ENCODE results near the gene RNF157. TPM values are rescaled to one million over a fixed set of nuclear protein-coding genes. Genes with fewer than 3 reads are reported as not detected.

Gene RNF157
- total RNA-seq, 8 experiments from 2014 or later, result 1.7 to 36.9 (median 25.6) TPM

DNA sequence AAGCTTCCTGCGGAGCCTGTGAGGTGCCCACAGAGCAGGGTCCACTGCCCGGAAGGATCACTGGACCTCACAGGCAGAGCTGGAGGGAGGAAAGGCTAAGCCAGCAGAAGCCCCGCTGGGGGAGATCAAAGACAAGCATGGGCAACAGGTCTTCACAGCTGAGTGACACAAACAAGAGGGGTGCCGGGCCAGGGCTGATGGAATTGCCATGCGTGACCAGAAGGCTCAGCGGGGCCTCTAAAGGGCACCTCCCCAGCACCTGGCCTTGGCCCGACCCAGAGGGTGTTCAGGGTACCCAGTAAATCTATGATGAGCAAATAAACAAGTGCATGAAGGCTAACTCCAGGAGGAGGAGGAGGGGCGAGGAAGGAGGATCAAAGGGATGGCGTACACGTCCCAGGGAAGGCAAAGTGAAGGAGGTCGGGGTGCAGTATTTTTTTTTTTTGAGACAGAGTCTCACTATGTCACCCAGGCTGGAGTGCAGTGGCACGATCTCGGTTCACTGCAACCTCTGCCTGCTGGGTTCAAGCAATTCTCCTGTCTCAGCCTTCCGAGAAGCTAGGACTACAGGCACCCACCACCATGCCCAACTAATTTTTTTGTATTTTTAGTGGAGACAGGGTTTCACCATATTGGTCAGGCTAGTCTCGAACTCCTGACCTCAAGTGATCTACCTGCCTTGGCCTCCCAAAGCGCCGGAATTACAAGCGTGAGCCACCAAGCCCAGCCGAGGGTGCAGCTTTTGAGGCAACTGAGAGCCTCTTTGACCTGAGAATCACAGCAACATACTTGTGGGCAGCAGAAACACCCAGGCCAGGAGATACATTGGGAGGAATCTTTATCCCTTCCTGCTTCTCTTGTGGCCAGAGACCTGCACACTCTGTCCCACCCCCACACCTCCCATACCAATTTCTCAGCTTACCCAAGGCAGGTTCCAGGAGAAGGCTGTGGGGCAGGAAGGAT, 120.6 kb downstream of the RNF157 start:
- H3K27ac ChIP-seq, result no peak overlapping the region
- no peak overlapping the region for H3K4me3 ChIP-seq
- 40 to 100% (median 66%) methylated on average over 1 to 11 of the region's 19 CpGs; no CpG with 5 or more reads in 3 of the 10 experiments for WGBS, 10 experiments
- ATAC-seq (replicated peaks in 6 of 8), result no peak
- peaks cover 0 to 12% of the 10 kb centered on the region in 2 donors for H3K4me1 ChIP-seq (replicated peaks in 1 of 2)
- in situ Hi-C loops (cut with MboI; ENCODE audit: low pct_unique_long_range_greater_than_20kb in 2 of 9, low sequenced_read_pairs in 9 of 9, unreplicated experiment in 9 of 9), result loop anchor here in 7 of 9 experiments (25.0 kb wide), 1 partner anchor 168 kb away; no protein-coding TSS in a partner anchor

DNA sequence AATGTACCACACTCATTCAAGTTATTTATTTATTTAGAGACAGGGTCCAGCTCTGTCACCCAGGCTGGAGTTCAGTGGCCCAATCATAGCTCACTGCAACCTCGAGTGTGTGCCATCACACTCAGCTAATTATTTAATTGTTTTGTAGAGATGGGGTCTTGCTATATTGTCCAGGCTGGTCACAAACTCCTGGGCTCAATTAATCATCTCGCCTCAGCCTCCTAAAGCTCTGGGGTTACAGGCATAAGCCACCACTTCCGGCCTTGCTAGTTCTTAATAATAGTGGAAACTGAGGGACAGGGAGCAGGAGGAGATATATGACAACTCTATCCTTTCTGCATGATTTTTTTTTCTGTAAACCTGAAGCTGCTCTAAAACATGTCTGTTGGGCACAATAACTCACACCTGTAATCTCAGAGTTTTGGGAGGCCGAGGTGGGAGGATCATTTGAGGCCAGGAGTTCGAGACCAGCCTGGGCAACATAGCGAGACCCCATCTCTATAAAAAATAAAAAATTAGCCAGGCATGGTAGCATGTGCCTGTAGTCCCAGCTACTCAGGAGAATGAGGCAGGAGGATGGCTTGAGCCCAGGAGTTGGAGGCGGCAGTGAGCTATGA, 125.0 kb downstream of the RNF157 start:
- Histone ChIP-seq H3K27ac (no peak overlapping the region), H3K4me1 (replicated peaks in 1 of 2) (no peaks in the 10 kb centered on the region), H3K4me3 (no peak overlapping the region)
- in situ Hi-C loops (cut with MboI; ENCODE audit: low pct_unique_long_range_greater_than_20kb in 2 of 9, low sequenced_read_pairs in 9 of 9, unreplicated experiment in 9 of 9), result loop anchor here in 7 of 9 experiments (25.0 kb wide), 1 partner anchor 172 kb away; no protein-coding TSS in a partner anchor
- no peak for ATAC-seq (replicated peaks in 6 of 8)
- WGBS, 10 experiments, result 47 to 93% (median 81%) methylated on average over 2 to 6 of the region's 7 CpGs; no CpG with 5 or more reads in 2 of the 10 experiments

- WGBS, 10 experiments, result 16 to 100% (median 75%) methylated on average over 1 to 2 of the region's 2 CpGs; no CpG with 5 or more reads in 2 of the 10 experiments
- Histone ChIP-seq H3K4me3 (no peak overlapping the region), H3K4me1 (replicated peaks in 1 of 2) (no peaks in the 10 kb centered on the region), H3K27ac (no peak overlapping the region)
- in situ Hi-C loops (cut with MboI; ENCODE audit: low pct_unique_long_range_greater_than_20kb in 2 of 9, low sequenced_read_pairs in 9 of 9, unreplicated experiment in 9 of 9), result loop anchor here in 7 of 9 experiments (25.0 kb wide), 1 partner anchor 175 kb away; no protein-coding TSS in a partner anchor
- no peak for ATAC-seq (replicated peaks in 6 of 8)
These were observed 128.3 kb downstream of the RNF157 start for GRCh38 chr17:76111956-76112355.

DNA sequence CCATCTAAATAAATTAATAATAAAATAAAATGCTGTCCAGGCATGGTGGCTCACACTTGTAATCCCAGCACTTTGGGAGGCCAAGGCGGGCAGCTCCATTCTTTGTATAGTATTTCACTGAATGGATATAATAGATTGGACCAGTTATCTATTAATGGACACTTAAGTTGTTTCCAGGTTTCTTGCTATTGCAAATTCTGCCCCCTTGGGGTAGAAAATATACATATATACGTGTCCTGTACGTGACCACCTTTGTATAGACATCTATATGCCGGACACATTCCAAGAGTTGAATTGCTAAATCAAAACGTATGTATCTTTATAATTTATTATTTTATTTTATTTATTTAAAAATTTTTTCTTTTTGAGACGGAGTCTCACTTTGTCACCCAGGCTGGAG, 132.8 kb downstream of the RNF157 start:
- in situ Hi-C loops (cut with MboI; ENCODE audit: low pct_unique_long_range_greater_than_20kb in 2 of 9, low sequenced_read_pairs in 9 of 9, unreplicated experiment in 9 of 9), result loop anchor here in 7 of 9 experiments (25.0 kb wide), 1 partner anchor 180 kb away; no protein-coding TSS in a partner anchor
- ATAC-seq (replicated peaks in 6 of 8), result no peak
- Histone ChIP-seq H3K27ac (no peak overlapping the region), H3K4me1 (replicated peaks in 1 of 2) (peaks cover 7 to 9% of the 10 kb centered on the region in 2 donors), H3K4me3 (no peak overlapping the region)
- WGBS, 10 experiments, result 58 to 100% (median 86%) methylated on average over 2 to 6 of the region's 6 CpGs; no CpG with 5 or more reads in 2 of the 10 experiments

- Histone ChIP-seq H3K27ac (no peak overlapping the region), H3K4me1 (replicated peaks in 1 of 2) (peaks cover 10 to 12% of the 10 kb centered on the region in 2 donors), H3K4me3 (no peak overlapping the region)
- WGBS, 10 experiments, result 43 to 89% (median 70%) methylated on average over 1 to 3 of the region's 3 CpGs; no CpG with 5 or more reads in 4 of the 10 experiments
- in situ Hi-C loops (cut with MboI; ENCODE audit: low pct_unique_long_range_greater_than_20kb in 2 of 9, low sequenced_read_pairs in 9 of 9, unreplicated experiment in 9 of 9), result loop anchor here in 7 of 9 experiments (25.0 kb wide), 1 partner anchor 181 kb away; no protein-coding TSS in a partner anchor
- no peak for ATAC-seq (replicated peaks in 6 of 8)
These were observed 133.6 kb downstream of the RNF157 start for GRCh38 chr17:76106703-76107102.

GRCh38 chr17:76104896-76105231, 135.4 kb downstream of the RNF157 start:
- no peak overlapping the region for H3K27ac ChIP-seq
- WGBS, 10 experiments, result 60 to 100% (median 85%) methylated on average over 1 to 3 of the region's 5 CpGs; no CpG with 5 or more reads in 5 of the 10 experiments
- H3K4me3 ChIP-seq, result no peak overlapping the region
- in situ Hi-C loops (cut with MboI; ENCODE audit: low pct_unique_long_range_greater_than_20kb in 2 of 9, low sequenced_read_pairs in 9 of 9, unreplicated experiment in 9 of 9), result loop anchor here in 7 of 9 experiments (25.0 kb wide), 1 partner anchor 182 kb away; no protein-coding TSS in a partner anchor
- H3K4me1 ChIP-seq (replicated peaks in 1 of 2), result peaks cover 10 to 12% of the 10 kb centered on the region in 2 donors
- ATAC-seq (replicated peaks in 6 of 8), result no peak

- Histone ChIP-seq H3K4me3 (peak overlapping the region; percentile 50 to 86 (median 71)), H3K4me1 (replicated peaks in 1 of 2) (peaks cover 10 to 12% of the 10 kb centered on the region in 2 donors), H3K27ac (peak overlapping the region; percentile 94 to 95)
- WGBS, 10 experiments, result 0 to 84% (median 69%) methylated on average over 1 to 18 of the region's 29 CpGs; no CpG with 5 or more reads in 7 of the 10 experiments
- ATAC-seq (replicated peaks in 6 of 8), result no peak
- in situ Hi-C loops (cut with MboI; ENCODE audit: low pct_unique_long_range_greater_than_20kb in 2 of 9, low sequenced_read_pairs in 9 of 9, unreplicated experiment in 9 of 9), result loop anchor here in 7 of 9 experiments (25.0 kb wide), 1 partner anchor 183 kb away; no protein-coding TSS in a partner anchor
These were observed 136.0 kb downstream of the RNF157 start for GRCh38 chr17:76104140-76104895.

GRCh38 chr17:76103274-76104139, 136.8 kb downstream of the RNF157 start, which contains the start of gene EXOC7:
TSS of gene EXOC7 (minus strand) at chr17:76103787. CDS start at chr17:76103692, 95 bp downstream.
- Histone ChIP-seq H3K4me1 (replicated peaks in 1 of 2) (peaks cover 10 to 12% of the 10 kb centered on the region in 2 donors), H3K4me3 (peak within 1 kb of the TSS; percentile 50 to 86 (median 71)), H3K27ac (peak within 1 kb of the TSS; percentile 94 to 95)
- ATAC-seq (replicated peaks in 6 of 8), result peak; percentile 79 to 95 (median 90)
- WGBS, 10 experiments, result 0 to 8% (median 4%) methylated on average over 5 to 11 of the region's 55 CpGs; no CpG with 5 or more reads in 6 of the 10 experiments
- in situ Hi-C loops (cut with MboI; ENCODE audit: low pct_unique_long_range_greater_than_20kb in 2 of 9, low sequenced_read_pairs in 9 of 9, unreplicated experiment in 9 of 9), result loop anchor here in 7 of 9 experiments (25.0 kb wide), 1 partner anchor 184 kb away; no protein-coding TSS in a partner anchor

- in situ Hi-C loops (cut with MboI; ENCODE audit: low pct_unique_long_range_greater_than_20kb in 2 of 9, low sequenced_read_pairs in 9 of 9, unreplicated experiment in 9 of 9), result loop anchor here in 7 of 9 experiments (25.0 kb wide), 1 partner anchor 184 kb away; no protein-coding TSS in a partner anchor
- 0 to 20% (median 4%) methylated on average over 1 to 4 of the region's 4 CpGs; no CpG with 5 or more reads in 7 of the 10 experiments for WGBS, 10 experiments
- Histone ChIP-seq H3K4me3 (peak overlapping the region; percentile 50 to 86 (median 71)), H3K27ac (peak overlapping the region; percentile 94 to 95), H3K4me1 (replicated peaks in 1 of 2) (peaks cover 10 to 12% of the 10 kb centered on the region in 2 donors)
- ATAC-seq (replicated peaks in 6 of 8), result peak in 3 of 8 experiments; percentile 5 to 15 (median 7)
These were observed 137.4 kb downstream of the RNF157 start for GRCh38 chr17:76102944-76103273.

GRCh38 chr17:76097716-76098295, 142.5 kb downstream of the RNF157 start:
- H3K4me1 ChIP-seq (replicated peaks in 1 of 2), result peaks cover 5% of the 10 kb centered on the region in 2 donors
- no peak for ATAC-seq (replicated peaks in 6 of 8)
- 68 to 100% (median 97%) methylated on average over 2 to 14 of the region's 19 CpGs; no CpG with 5 or more reads in 2 of the 10 experiments for WGBS, 10 experiments
- no peak overlapping the region for H3K27ac ChIP-seq
- in situ Hi-C loops (cut with MboI; ENCODE audit: low pct_unique_long_range_greater_than_20kb in 2 of 9, low sequenced_read_pairs in 9 of 9, unreplicated experiment in 9 of 9), result no loop called here
- no peak overlapping the region for H3K4me3 ChIP-seq

DNA sequence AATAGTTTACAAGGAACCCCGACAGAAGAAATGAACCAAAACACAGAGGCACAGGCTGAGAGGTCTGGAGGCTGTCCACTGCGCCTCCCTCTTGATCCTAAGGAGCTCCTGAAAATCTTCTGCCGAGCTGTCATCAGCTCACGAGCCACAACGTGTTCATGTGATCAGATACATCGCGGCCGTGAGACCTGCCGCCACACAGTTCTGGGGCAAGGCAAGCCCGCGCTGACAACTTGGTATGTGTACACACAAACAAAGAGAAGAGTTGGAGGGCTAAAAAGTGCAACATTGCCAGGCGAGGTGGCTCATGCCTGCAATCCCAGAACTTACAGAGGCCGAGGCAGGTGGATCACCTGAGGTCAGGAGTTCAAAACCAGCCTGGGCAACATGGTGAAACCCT, 144.3 kb downstream of the RNF157 start:
- in situ Hi-C loops (cut with MboI; ENCODE audit: low pct_unique_long_range_greater_than_20kb in 2 of 9, low sequenced_read_pairs in 9 of 9, unreplicated experiment in 9 of 9), result no loop called here
- ATAC-seq (replicated peaks in 6 of 8), result no peak
- H3K4me1 ChIP-seq (replicated peaks in 1 of 2), result peaks cover 0 to 10% of the 10 kb centered on the region in 2 donors
- no peak overlapping the region for H3K27ac ChIP-seq
- 89 to 100% (median 94%) methylated on average over 1 to 7 of the region's 13 CpGs; no CpG with 5 or more reads in 3 of the 10 experiments for WGBS, 10 experiments
- H3K4me3 ChIP-seq, result no peak overlapping the region

Data from motor neuron (in vitro differentiated cells).